Kidney (tissue), 14 donors: ENCODE data around the gene MAFG. TPM values are rescaled to one million over a fixed set of nuclear protein-coding genes. Genes with fewer than 3 reads are reported as not detected.

Experiments used
- DNase-seq, 5 donors: peaks; one replicate each; pipeline ENCODE4 v3.0.0-alpha.2; 2013 to 2020
- FAIRE-seq: peaks from 2 replicates; lab custom pipeline; 2012; peaks lifted over from hg19 to GRCh38; lab: Jason Lieb, UNC
- H3K27ac ChIP-seq, 2 donors: one replicate each; pipeline ENCODE4 v1.7.0; 2013; ENCODE audit warnings: low read depth in 2 of 2, low read length in 2 of 2, inconsistent platforms in 1 of 2
- H3K27me3 ChIP-seq: one replicate; pipeline ENCODE4 v1.7.1; 2013; ENCODE audit warnings: low read length, inconsistent platforms; ENCODE audit not compliant: control insufficient read depth, insufficient read depth
- H3K36me3 ChIP-seq, 3 donors: one replicate each; pipeline versions ENCODE4 v1.7.0 to v1.7.1; 2013; ENCODE audit warnings: low read length in 3 of 3, control low read depth in 1 of 3, inconsistent platforms in 1 of 3; ENCODE audit not compliant: insufficient read depth in 3 of 3, control insufficient read depth in 2 of 3
- H3K4me1 ChIP-seq, 3 donors: one replicate each; pipeline versions ENCODE4 v1.7.0 to v1.7.1; 2013; ENCODE audit warnings: low read length in 3 of 3, inconsistent platforms in 1 of 3, low read depth in 1 of 3; ENCODE audit not compliant: control insufficient read depth in 2 of 3, insufficient read depth in 2 of 3
- H3K4me3 ChIP-seq, 3 donors: one replicate each; pipeline versions ENCODE4 v1.7.0 to v1.8.1; 2013; ENCODE audit warnings: low read length in 3 of 3, control low read depth in 1 of 3, inconsistent platforms in 1 of 3
- H3K9ac ChIP-seq, 3 donors: one replicate each; pipeline versions ENCODE4 v1.7.0 to v1.7.1; 2013; ENCODE audit warnings: low read length in 3 of 3, control low read depth in 1 of 3, inconsistent platforms in 1 of 3
- H3K9me3 ChIP-seq, 3 donors: one replicate each; pipeline versions ENCODE4 v1.7.0 to v1.7.1; 2013; ENCODE audit warnings: low read length in 3 of 3, control low read depth in 1 of 3, inconsistent platforms in 1 of 3; ENCODE audit not compliant: control insufficient read depth in 2 of 3, insufficient read depth in 1 of 3
- intact Hi-C: fragments of 100-400 bp; cut with DNase I; formaldehyde crosslinking; loops from one replicate; pipeline ENCODE4 v1.11.1; 2022
- polyA plus RNA-seq: library from polyadenylated mRNA; stranded (reverse); fragments of 350-450 nt; fragmentation: Illumina TruSeq; extraction: RNeasy Lipid Tissue Mini Kit (QIAGEN cat#74804); gene quantifications from one replicate; pipeline ENCODE4 v1.2.3, GENCODE V29; 2014; ENCODE audit warnings: low read depth, low replicate concordance; ENCODE audit not compliant: insufficient read depth
- total RNA-seq: library from RNA; stranded (reverse); fragmentation: NEBNext Ultra II Directional; extraction: Animal tissue kit (Norgen Biotek cat#: 25700); gene quantifications from one replicate; pipeline ENCODE4 v1.2.1, GENCODE V29; 2021
- TF ChIP-seq, protein P1 (sequence below): IDR thresholded peaks from 3 replicates; pipeline ENCODE4 v1.5.1; 2012; ENCODE audit warnings: mild to moderate bottlenecking, moderate library complexity, borderline replicate concordance; ENCODE audit not compliant: insufficient read depth; ENCODE audit errors: extremely low read depth
- donor health status: control.
- donor health status: control.
- donor health status: control.
- donor health status: control.
- donor health status: control.
- donor health status: DM: yes; HTN: yes; CAD: no.
- donor health status: Normal renal cell carcinoma (clear cell type).

The MAFG gene
- total and polyA plus RNA-seq, 2 donors from 2014 or later, result 8.3 to 18.2 TPM

DNA sequence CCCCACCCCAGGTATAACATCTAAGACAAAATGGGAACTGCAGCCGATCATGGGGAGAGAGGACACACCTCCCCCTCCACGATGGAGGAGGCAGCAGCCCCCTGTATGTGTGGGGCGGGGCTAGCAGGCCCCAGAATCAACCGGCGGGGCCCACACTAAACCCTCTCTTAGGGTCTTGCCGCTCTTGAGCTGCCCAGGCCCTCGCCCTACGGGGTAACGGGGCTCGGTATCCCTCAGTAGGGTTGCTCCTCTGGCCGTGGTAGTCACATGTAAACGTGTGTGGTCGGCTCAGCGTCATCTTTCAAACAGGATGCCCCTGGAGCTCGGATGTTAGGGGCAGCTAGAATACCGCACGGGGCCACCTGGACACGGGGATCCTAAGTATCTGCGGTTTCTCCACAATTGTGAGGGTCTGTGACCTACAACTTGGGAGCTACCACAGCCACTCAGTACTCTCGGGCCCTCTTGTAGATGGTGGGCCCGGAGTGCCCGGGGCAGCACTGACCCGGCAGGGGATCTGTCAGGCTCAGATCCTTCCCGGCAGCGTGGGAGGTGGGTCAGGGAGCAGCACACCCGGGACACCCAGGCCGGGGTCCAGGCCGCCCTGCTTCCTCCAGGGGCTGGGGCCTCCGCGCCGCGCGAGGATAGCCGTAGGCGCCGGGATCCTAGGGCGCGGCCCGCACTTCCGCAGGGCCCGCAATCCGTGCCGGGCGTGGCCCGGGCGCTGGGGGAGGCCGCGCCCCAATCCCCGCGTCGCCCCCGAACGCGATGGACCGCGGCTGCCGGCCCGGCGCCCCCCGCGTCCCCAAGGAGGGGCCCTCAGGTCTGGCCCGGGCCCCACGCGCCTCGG is 57.2 kb downstream of the MAFG start:
- TF ChIP-seq, protein P1, sequence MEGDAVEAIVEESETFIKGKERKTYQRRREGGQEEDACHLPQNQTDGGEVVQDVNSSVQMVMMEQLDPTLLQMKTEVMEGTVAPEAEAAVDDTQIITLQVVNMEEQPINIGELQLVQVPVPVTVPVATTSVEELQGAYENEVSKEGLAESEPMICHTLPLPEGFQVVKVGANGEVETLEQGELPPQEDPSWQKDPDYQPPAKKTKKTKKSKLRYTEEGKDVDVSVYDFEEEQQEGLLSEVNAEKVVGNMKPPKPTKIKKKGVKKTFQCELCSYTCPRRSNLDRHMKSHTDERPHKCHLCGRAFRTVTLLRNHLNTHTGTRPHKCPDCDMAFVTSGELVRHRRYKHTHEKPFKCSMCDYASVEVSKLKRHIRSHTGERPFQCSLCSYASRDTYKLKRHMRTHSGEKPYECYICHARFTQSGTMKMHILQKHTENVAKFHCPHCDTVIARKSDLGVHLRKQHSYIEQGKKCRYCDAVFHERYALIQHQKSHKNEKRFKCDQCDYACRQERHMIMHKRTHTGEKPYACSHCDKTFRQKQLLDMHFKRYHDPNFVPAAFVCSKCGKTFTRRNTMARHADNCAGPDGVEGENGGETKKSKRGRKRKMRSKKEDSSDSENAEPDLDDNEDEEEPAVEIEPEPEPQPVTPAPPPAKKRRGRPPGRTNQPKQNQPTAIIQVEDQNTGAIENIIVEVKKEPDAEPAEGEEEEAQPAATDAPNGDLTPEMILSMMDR, result no peak
- FAIRE-seq (no peak), DNase-seq (peak in 3 of 5 donors; percentile 21 to 70 (median 53))
- H3K9ac ChIP-seq, result peak overlapping the region; percentile 23 to 77 (median 74)
- peaks cover 0 to 10% (median 0%) of the 10 kb centered on the region in 3 donors for H3K36me3 ChIP-seq
- no peaks in the 10 kb centered on the region for H3K27me3 ChIP-seq
- H3K27ac ChIP-seq, result peak overlapping the region; percentile 65 to 92
- no peaks in the 10 kb centered on the region for H3K9me3 ChIP-seq
- H3K4me1 ChIP-seq, result peaks cover 0 to 39% (median 30%) of the 10 kb centered on the region in 3 donors
- H3K4me3 ChIP-seq, result peak overlapping the region; percentile 43 to 64 (median 47)
- intact Hi-C loops, result no loop called here

DNA sequence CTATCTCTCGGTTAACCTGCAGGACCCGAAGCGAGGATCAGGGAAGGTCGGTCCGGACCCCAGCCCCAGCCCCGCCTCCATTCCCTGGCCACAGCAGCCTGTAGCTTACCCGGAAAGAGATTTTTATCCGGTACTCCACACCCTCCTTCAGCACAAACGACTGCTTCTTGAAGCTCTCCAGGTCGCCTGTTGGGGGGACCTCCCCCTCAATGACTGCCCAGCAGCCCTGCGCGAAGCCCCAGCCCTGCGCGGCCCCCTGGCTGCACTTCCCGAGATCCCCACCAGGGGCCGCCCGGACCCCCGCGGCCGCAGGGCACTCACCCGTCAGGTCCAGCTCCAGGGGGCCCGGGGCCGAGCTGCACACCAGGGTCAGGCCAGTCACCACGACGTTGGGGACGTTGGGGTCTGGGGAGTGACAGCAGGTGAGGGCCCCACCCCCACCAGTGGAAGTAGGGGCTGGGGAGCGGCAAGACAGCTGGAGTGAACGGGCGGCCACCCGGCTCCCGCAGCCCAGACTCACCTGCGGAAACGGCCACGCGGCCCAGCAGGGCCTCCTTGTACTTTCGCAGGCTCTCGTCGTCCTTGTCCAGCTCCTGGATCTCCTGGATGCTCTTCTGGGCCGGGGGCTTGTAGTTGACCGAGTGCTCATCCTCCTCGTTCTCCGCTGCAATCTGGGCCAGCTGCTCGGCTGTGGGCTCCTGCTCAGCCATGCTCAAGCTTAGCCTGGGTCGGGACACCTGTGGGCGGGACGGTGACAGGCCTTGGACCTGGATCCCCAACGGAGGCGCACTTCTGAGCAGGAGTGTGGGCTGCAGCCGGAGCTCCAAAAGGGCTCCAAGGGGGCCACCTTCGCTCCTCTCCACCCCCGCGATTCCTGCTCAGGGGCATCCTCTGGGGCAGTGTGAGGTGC is 58.1 kb downstream of the MAFG start:
- Histone ChIP-seq H3K9me3 (no peaks in the 10 kb centered on the region), H3K27me3 (no peaks in the 10 kb centered on the region), H3K36me3 (peaks cover 0 to 10% (median 0%) of the 10 kb centered on the region in 3 donors), H3K4me3 (peak overlapping the region in 1 of 3 donors; percentile 64), H3K4me1 (peaks cover 0 to 41% (median 35%) of the 10 kb centered on the region in 3 donors), H3K27ac (peak overlapping the region; percentile 33 to 65), H3K9ac (peak overlapping the region in 1 of 3 donors; percentile 77)
- intact Hi-C loops, result no loop called here
- no peak for FAIRE-seq
- TF ChIP-seq, protein P1, result peak; percentile 60
- peak; percentile 62 to 87 (median 75) for DNase-seq

DNA sequence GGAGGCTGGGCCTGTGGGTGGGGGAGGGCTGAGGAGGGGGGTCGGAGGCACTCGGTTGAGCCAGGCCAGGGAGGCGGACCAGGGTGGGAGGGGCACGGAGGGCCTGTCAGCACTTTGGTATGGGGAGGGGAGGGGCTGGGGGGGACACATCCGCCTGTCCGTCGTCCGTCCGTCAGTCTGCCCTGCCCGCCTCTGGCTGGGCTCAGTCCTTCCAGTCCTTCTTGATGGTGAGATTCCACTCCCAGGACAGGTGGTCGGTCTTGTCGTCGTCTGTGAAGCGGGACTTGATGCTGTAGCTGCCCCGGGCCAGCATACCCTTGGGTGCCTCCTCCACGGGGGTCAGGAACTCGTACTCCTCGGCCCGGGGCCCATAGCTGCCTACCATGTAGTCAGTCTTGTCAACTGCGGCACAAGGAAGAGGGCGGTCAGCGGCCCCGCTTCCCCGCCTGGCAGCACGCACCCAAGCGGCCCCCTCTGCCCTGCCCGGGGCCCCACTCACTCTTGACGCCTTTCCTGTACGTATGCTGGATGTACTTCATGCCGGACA is 58.8 kb downstream of the MAFG start:
- DNase-seq (peak in 3 of 5 donors; percentile 26 to 88 (median 80)), FAIRE-seq (no peak)
- Histone ChIP-seq H3K4me1 (peaks cover 0 to 41% (median 35%) of the 10 kb centered on the region in 3 donors), H3K4me3 (no peak overlapping the region), H3K27me3 (no peaks in the 10 kb centered on the region), H3K27ac (peak overlapping the region in 1 of 2 donors; percentile 51), H3K36me3 (peaks cover 0 to 10% (median 0%) of the 10 kb centered on the region in 3 donors), H3K9ac (no peak overlapping the region), H3K9me3 (no peaks in the 10 kb centered on the region)
- intact Hi-C loops, result no loop called here
- TF ChIP-seq, protein P1, result no peak

Other genes starting within 250 kb of the MAFG start
- gene ARL16, start 243.9 kb downstream of the MAFG start, total RNA-seq, result 34.7 TPM
- 76.1 TPM for gene ARL16, start 243.9 kb downstream of the MAFG start, polyA plus RNA-seq
- 95.3 TPM for gene HGS, start 243.7 kb downstream of the MAFG start, total RNA-seq
- gene HGS, start 243.7 kb downstream of the MAFG start, polyA plus RNA-seq, result 85.5 TPM
- gene MRPL12, start 224.4 kb downstream of the MAFG start, total RNA-seq, result 52.4 TPM
- gene MRPL12, start 224.4 kb downstream of the MAFG start, polyA plus RNA-seq, result 251 TPM
- 19.9 TPM for gene SLC25A10, start 215.5 kb downstream of the MAFG start, total RNA-seq
- gene SLC25A10, start 215.5 kb downstream of the MAFG start, polyA plus RNA-seq, result 94.5 TPM
- gene GCGR, start 123.6 kb downstream of the MAFG start, total RNA-seq, result 9.3 TPM
- gene GCGR, start 123.6 kb downstream of the MAFG start, polyA plus RNA-seq, result 37.2 TPM
- gene MCRIP1, start 94.4 kb downstream of the MAFG start, total RNA-seq, result 88.3 TPM
- gene MCRIP1, start 94.4 kb downstream of the MAFG start, polyA plus RNA-seq, result 151 TPM
- not detected for gene PPP1R27, start 92.7 kb downstream of the MAFG start, total RNA-seq
- gene PPP1R27, start 92.7 kb downstream of the MAFG start, polyA plus RNA-seq, result not detected
- gene P4HB, start 67.2 kb downstream of the MAFG start, total RNA-seq, result 482 TPM
- gene P4HB, start 67.2 kb downstream of the MAFG start, polyA plus RNA-seq, result 411 TPM
- gene ARHGDIA, start 56.4 kb downstream of the MAFG start, total RNA-seq, result 453 TPM
- 424 TPM for gene ARHGDIA, start 56.4 kb downstream of the MAFG start, polyA plus RNA-seq
- 59.3 TPM for gene ALYREF, start 36.1 kb downstream of the MAFG start, total RNA-seq
- 45.3 TPM for gene ALYREF, start 36.1 kb downstream of the MAFG start, polyA plus RNA-seq
- 88.6 TPM for gene ANAPC11, start 36.0 kb downstream of the MAFG start, total RNA-seq
- gene ANAPC11, start 36.0 kb downstream of the MAFG start, polyA plus RNA-seq, result 220 TPM
- 0.66 TPM for gene NPB, start 25.5 kb downstream of the MAFG start, total RNA-seq
- 1.4 TPM for gene NPB, start 25.5 kb downstream of the MAFG start, polyA plus RNA-seq
- 28.4 TPM for gene PCYT2, start 16.3 kb downstream of the MAFG start, total RNA-seq
- gene PCYT2, start 16.3 kb downstream of the MAFG start, polyA plus RNA-seq, result 104 TPM
- 25.2 TPM for gene SIRT7, start 9.6 kb downstream of the MAFG start, total RNA-seq
- 17.4 TPM for gene SIRT7, start 9.6 kb downstream of the MAFG start, polyA plus RNA-seq
- gene PYCR1, start 9.6 kb upstream of the MAFG start, total RNA-seq, result 14.2 TPM
- gene PYCR1, start 9.6 kb upstream of the MAFG start, polyA plus RNA-seq, result 7.9 TPM
- gene MYADML2, start 19.5 kb upstream of the MAFG start, total RNA-seq, result not detected
- not detected for gene MYADML2, start 19.5 kb upstream of the MAFG start, polyA plus RNA-seq
- gene NOTUM, start 33.5 kb upstream of the MAFG start, total RNA-seq, result not detected
- gene NOTUM, start 33.5 kb upstream of the MAFG start, polyA plus RNA-seq, result not detected
- 35.2 TPM for gene ASPSCR1, start 49.9 kb upstream of the MAFG start, total RNA-seq
- gene ASPSCR1, start 49.9 kb upstream of the MAFG start, polyA plus RNA-seq, result 57.5 TPM
- 36.9 TPM for gene CENPX, start 95.1 kb upstream of the MAFG start, total RNA-seq
- gene CENPX, start 95.1 kb upstream of the MAFG start, polyA plus RNA-seq, result 93.2 TPM
- 9.9 TPM for gene LRRC45, start 95.6 kb upstream of the MAFG start, total RNA-seq
- gene LRRC45, start 95.6 kb upstream of the MAFG start, polyA plus RNA-seq, result 9.9 TPM
- gene RAC3, start 103.9 kb upstream of the MAFG start, total RNA-seq, result 2.6 TPM
- gene RAC3, start 103.9 kb upstream of the MAFG start, polyA plus RNA-seq, result 13.1 TPM
- gene DCXR, start 110.0 kb upstream of the MAFG start, total RNA-seq, result 102 TPM
- gene DCXR, start 110.0 kb upstream of the MAFG start, polyA plus RNA-seq, result 551 TPM
- gene RFNG, start 124.1 kb upstream of the MAFG start, total RNA-seq, result 29.8 TPM
- gene RFNG, start 124.1 kb upstream of the MAFG start, polyA plus RNA-seq, result 47.3 TPM
- 99.3 TPM for gene GPS1, start 124.2 kb upstream of the MAFG start, total RNA-seq
- 149 TPM for gene GPS1, start 124.2 kb upstream of the MAFG start, polyA plus RNA-seq
- gene DUS1L, start 138.1 kb upstream of the MAFG start, total RNA-seq, result 84.8 TPM
- 102 TPM for gene DUS1L, start 138.1 kb upstream of the MAFG start, polyA plus RNA-seq
- 43.3 TPM for gene FASN, start 170.5 kb upstream of the MAFG start, total RNA-seq
- gene FASN, start 170.5 kb upstream of the MAFG start, polyA plus RNA-seq, result 13.6 TPM